Bronchial epithelial cell (primary cell): Measurements from ENCODE around the gene IFNGR1. TPM values are rescaled to one million over a fixed set of nuclear protein-coding genes. Genes with fewer than 3 reads are reported as not detected.

Source experiments
- DNase-seq: peaks from one replicate; pipeline ENCODE4 v3.0.0-alpha.2; 2010; ENCODE audit warnings: low read depth
- FAIRE-seq: peaks from 2 replicates; lab custom pipeline; 2011; peaks lifted over from hg19 to GRCh38; lab: Jason Lieb, UNC
- H3K27me3 ChIP-seq: 2 replicates; pipeline ENCODE4 v1.5.1; 2011; ENCODE audit warnings: low read length; ENCODE audit not compliant: control insufficient read depth, insufficient read depth
- H3K36me3 ChIP-seq: 2 replicates; pipeline ENCODE4 v1.5.1; 2011; ENCODE audit warnings: low read length; ENCODE audit not compliant: control insufficient read depth, insufficient read depth
- H3K4me3 ChIP-seq: 2 replicates; pipeline ENCODE4 v1.5.1; 2011; ENCODE audit warnings: mild to moderate bottlenecking, low read depth, low read length, control low read depth
- total RNA-seq: library from RNA; depleted of rRNA; stranded (reverse); fragments of >200 nt; gene quantifications from 2 replicates; pipeline ENCODE4 v1.2.1, GENCODE V29; 2014
- TF ChIP-seq, protein P1 (sequence below): IDR thresholded peaks from 2 replicates; pipeline ENCODE4 v1.5.1; 2011; ENCODE audit warnings: mild to moderate bottlenecking, moderate library complexity, low read length, control low read depth, inconsistent platforms; ENCODE audit not compliant: insufficient read depth, severe bottlenecking

The IFNGR1 gene
- total RNA-seq, 1 donor from 2014 or later, result 83.5 TPM

DNA sequence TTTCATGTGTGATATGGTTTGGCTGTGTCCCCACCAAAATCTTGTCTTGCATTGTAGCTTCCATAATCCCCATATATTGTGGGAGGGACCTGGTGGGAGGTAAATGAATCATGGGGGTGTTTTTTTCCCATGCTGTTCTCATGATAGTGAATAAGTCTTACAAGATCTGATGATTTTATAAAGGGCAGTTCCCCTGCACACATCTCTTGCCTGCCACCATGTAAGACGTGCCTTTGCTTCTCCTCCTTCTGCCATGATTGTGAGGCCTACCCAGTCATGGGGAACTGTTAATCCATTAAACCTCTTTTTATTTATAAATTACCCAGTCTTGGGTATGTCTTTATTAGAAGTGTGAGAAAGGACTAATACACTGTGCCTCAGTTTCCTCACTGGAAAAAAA is 41.6 kb downstream of the IFNGR1 start:
- Histone ChIP-seq H3K4me3 (no peak overlapping the region), H3K27me3 (no peaks in the 10 kb centered on the region), H3K36me3 (no peaks in the 10 kb centered on the region)
- FAIRE-seq (no peak), DNase-seq (no peak)
- TF ChIP-seq, protein P1, sequence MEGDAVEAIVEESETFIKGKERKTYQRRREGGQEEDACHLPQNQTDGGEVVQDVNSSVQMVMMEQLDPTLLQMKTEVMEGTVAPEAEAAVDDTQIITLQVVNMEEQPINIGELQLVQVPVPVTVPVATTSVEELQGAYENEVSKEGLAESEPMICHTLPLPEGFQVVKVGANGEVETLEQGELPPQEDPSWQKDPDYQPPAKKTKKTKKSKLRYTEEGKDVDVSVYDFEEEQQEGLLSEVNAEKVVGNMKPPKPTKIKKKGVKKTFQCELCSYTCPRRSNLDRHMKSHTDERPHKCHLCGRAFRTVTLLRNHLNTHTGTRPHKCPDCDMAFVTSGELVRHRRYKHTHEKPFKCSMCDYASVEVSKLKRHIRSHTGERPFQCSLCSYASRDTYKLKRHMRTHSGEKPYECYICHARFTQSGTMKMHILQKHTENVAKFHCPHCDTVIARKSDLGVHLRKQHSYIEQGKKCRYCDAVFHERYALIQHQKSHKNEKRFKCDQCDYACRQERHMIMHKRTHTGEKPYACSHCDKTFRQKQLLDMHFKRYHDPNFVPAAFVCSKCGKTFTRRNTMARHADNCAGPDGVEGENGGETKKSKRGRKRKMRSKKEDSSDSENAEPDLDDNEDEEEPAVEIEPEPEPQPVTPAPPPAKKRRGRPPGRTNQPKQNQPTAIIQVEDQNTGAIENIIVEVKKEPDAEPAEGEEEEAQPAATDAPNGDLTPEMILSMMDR, result no peak

DNA sequence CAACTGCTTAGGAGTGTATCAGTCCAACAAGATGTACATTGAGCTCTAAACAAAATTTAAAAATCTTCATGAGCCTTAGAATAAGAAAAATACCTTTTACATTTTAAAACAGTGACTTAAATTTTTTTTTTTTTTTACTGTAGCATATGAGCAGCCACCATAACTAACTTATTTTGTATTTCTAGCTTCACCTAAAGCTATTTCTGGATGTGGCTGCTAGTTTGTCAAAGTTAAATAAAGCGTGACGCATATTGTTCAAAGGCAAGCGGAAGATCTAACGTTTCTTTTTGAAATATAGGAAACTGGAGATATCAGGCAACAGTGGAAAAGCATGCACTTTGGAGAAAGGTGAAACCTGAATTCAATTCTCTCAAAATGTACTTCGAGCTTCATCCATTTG is 42.5 kb downstream of the IFNGR1 start:
- TF ChIP-seq, protein P1, result no peak
- Histone ChIP-seq H3K27me3 (no peaks in the 10 kb centered on the region), H3K4me3 (no peak overlapping the region), H3K36me3 (no peaks in the 10 kb centered on the region)
- FAIRE-seq (no peak), DNase-seq (no peak)

DNA sequence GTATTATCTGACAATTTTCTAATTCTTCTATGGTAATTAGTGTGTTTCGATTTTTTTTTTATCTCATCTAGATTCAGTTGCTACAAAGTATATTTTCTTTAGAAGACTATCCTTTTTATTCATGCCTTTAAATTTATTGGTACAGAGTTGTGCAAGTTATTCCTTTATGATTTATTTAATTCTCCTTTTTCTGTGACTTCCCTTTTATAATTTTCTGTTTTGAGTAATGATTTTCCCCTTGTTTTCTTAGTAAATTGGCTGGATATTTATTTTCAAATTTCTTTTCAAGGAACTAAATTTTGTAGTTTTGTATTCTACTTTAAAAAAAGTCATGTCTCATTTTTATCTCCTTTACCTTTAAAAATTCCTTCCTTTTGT is 43.3 kb downstream of the IFNGR1 start:
- Histone ChIP-seq H3K4me3 (no peak overlapping the region), H3K36me3 (no peaks in the 10 kb centered on the region), H3K27me3 (no peaks in the 10 kb centered on the region)
- TF ChIP-seq, protein P1, result no peak
- DNase-seq, result no peak
- FAIRE-seq, result no peak

DNA sequence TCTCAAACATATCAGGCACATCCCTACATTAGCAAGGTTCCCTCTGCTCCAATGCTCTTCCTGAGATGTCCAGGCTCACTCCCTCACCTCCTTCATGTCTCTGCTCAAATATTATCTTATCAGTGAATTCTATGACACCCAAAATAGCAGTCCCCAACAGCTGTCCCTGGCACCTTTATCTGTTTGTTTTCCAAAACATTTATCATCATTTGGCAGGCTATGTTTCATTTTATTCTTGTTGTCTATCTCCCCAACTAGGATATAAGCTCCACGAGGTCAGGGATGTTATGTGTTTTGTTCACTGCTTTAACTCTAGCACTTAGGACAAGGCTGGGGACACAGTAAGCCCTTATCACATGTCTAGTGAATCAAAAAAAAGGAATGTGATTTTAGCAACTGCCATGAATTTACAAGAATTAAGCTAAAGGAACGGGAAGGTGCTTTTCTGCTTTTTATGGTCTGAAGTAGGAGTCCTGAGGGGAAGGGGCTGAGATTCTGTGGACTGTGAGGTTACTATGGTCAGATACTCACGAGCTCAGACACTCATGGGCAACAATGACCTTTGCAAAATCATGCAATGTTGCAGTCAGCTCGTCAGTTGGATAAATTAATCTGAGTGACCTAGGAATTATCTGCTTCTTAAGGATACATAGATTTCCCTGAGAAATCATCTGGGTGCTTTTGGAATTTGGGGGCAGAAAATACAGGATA is 43.9 kb downstream of the IFNGR1 start:
- FAIRE-seq (no peak), DNase-seq (no peak)
- H3K4me3 ChIP-seq, result no peak overlapping the region
- no peaks in the 10 kb centered on the region for H3K36me3 ChIP-seq
- TF ChIP-seq, protein P1, result no peak
- no peaks in the 10 kb centered on the region for H3K27me3 ChIP-seq

DNA sequence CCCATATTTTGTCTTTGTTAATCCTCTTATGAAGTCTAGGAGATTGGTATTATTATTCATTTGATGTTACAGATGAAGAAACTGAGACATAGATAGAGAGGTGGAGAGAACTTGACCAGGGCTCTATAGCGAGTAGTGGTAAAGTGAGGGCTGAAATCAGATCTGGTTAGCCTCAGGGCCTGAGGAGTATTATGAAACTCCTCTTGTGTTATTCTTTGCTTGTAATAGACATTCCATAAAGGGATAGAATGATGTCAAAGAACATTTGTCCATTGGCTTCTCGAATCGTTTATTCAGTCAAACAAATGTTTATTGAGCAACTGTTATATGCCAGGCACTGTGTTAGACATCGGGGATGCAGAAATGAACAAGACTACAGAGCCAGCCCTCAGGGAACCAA is 45.7 kb downstream of the IFNGR1 start, which contains the start of gene IL22RA2:
Gene IL22RA2, minus strand, starts transcription at position 144 of the 400 bp plus-strand sequence. CDS start 11,895 bp downstream, outside the sequence.
- DNase-seq, result no peak
- Histone ChIP-seq H3K4me3 (no peak within 1 kb of the TSS), H3K36me3 (no peaks in the 10 kb centered on the region), H3K27me3 (no peaks in the 10 kb centered on the region)
- TF ChIP-seq, protein P1, result no peak
- no peak for FAIRE-seq
